GM10266 (cell line): ENCODE measurements around the gene UGT1A10.

Source experiments
- DNase-seq: peaks from one replicate; pipeline ENCODE4 v3.0.0; 2012; ENCODE audit errors: extremely low spot score
- TF ChIP-seq, protein P1 (sequence below): IDR thresholded peaks from 2 replicates; pipeline ENCODE4 v1.5.1; 2012; ENCODE audit warnings: mild to moderate bottlenecking, low read depth; ENCODE audit not compliant: control insufficient read depth, insufficient read depth; ENCODE audit errors: missing control alignments

The UGT1A10 gene

GRCh38 chr2:233674314-233674713 lies 38.1 kb downstream of the UGT1A10 start:
- TF ChIP-seq, protein P1, sequence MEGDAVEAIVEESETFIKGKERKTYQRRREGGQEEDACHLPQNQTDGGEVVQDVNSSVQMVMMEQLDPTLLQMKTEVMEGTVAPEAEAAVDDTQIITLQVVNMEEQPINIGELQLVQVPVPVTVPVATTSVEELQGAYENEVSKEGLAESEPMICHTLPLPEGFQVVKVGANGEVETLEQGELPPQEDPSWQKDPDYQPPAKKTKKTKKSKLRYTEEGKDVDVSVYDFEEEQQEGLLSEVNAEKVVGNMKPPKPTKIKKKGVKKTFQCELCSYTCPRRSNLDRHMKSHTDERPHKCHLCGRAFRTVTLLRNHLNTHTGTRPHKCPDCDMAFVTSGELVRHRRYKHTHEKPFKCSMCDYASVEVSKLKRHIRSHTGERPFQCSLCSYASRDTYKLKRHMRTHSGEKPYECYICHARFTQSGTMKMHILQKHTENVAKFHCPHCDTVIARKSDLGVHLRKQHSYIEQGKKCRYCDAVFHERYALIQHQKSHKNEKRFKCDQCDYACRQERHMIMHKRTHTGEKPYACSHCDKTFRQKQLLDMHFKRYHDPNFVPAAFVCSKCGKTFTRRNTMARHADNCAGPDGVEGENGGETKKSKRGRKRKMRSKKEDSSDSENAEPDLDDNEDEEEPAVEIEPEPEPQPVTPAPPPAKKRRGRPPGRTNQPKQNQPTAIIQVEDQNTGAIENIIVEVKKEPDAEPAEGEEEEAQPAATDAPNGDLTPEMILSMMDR = no peak
- no peak for DNase-seq

GRCh38 chr2:233674995-233675394 lies 38.7 kb downstream of the UGT1A10 start:
- no peak for DNase-seq
- TF ChIP-seq, protein P1 = no peak

DNA sequence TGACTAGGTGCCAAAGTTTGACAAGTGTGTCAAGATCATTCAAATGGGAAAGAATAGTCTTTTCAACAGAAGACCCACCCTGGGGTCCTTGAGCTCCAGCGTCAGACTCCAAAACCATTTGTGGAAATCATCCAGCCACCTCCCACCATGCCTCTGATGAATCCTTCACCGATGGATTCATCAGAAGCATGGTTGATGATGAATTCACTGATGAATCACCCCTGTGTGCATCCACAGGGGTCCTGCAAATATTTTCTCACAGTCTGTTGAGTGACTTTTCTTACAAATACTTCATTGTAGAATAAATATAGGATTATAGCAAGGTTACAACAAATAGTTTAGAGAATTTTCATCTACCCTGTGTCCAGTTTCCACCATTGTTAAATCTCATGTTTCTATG lies 39.8 kb downstream of the UGT1A10 start:
- no peak for DNase-seq
- TF ChIP-seq, protein P1 = no peak

GRCh38 chr2:233679196-233679595 lies 42.9 kb downstream of the UGT1A10 start:
- TF ChIP-seq, protein P1 = no peak

DNA sequence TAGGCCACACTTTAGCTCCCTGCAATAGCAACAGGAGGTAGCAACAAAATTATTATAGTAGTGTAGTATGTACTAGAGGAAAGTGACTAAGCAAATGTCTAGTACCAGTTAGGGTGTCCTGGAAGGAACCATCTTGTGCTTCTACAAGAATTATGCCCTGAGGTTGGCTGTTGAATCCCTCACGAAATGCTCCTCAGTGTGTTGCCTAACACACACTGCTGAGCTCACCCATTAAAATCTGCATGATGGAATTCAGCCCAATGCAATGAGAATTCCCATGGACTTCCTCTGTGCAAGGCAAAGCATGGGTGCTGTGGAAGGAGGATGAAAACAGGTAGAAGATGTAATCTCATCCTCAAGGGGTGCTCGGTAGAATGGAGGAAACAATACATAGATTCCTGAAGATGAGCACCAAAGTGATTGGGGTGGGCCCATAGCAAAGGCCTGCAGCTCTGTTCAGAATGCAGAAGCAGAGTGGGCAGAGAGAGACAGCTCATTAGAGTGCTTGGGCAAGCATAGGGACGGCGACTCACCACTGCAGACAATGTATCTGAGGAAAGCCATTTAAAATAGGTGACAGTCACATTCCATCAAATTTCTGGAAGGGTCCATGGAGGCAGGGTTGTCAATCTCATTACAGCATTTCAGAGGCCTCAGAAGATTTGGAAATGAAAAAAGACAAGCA lies 44.3 kb downstream of the UGT1A10 start:
- no peak for DNase-seq
- TF ChIP-seq, protein P1 = no peak

More at GRCh38 chr2:233679196-233679595, 42.9 kb downstream of the UGT1A10 start:
- DNase-seq = no peak

- DNase-seq = no peak
- TF ChIP-seq, protein P1 = no peak
Measured at GRCh38 chr2:233681521-233682099, 45.4 kb downstream of the UGT1A10 start, which contains the start of gene UGT1A7. UGT1A7 (plus strand) TSS chr2:233681901; CDS start chr2:233681938, 37 bp downstream.

DNA sequence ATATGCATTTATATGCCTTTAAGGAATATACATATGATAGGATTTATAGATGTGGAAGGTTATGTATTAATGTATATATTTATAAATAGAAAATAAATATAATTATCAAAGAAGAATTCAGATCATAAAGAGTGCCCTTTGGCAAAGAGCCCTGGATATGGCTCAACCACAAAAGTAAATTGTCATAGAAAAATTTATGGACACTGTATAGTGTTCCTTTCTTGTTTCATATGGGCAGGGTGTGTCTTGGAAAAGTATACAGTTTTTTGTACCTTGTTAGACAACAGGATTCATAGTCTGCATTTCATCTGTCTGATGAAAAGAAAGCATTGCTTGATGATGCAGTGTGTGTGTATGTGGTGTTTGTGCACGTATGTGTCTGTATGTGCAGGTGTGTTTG lies 48.4 kb downstream of the UGT1A10 start:
- no peak for DNase-seq
- TF ChIP-seq, protein P1 = no peak
